Ishikawa (cell line): ENCODE results near the gene DCD.

Source experiments
- CEBPB ChIP-seq: IDR thresholded peaks from 2 replicates; pipeline ENCODE4 v1.6.1; 2012
- CREB1 ChIP-seq: IDR thresholded peaks from 2 replicates; pipeline ENCODE4 v1.6.1; 2012; ENCODE audit warnings: low read depth
- EGR1 ChIP-seq: IDR thresholded peaks from 2 replicates; pipeline ENCODE4 v1.6.1; 2012
- EP300 ChIP-seq: IDR thresholded peaks from 2 replicates; pipeline ENCODE4 v1.6.1; 2012; ENCODE audit warnings: borderline replicate concordance
- FOXM1 ChIP-seq: IDR thresholded peaks from 2 replicates; pipeline ENCODE4 v1.6.1; 2012; ENCODE audit warnings: low read depth, borderline replicate concordance
- MAX ChIP-seq: IDR thresholded peaks from 2 replicates; pipeline ENCODE4 v1.6.1; 2012
- NFIC ChIP-seq: IDR thresholded peaks from 2 replicates; pipeline ENCODE4 v1.6.1; 2012
- RAD21 ChIP-seq: IDR thresholded peaks from 2 replicates; pipeline ENCODE4 v1.6.1; 2012; ENCODE audit warnings: low read depth
- TAF1 ChIP-seq: IDR thresholded peaks from 2 replicates; pipeline ENCODE4 v1.6.1; 2012; ENCODE audit warnings: low read depth, mild to moderate bottlenecking
- TCF12 ChIP-seq: IDR thresholded peaks from 2 replicates; pipeline ENCODE4 v1.6.1; 2012; ENCODE audit warnings: low read depth
- TEAD4 ChIP-seq: IDR thresholded peaks from 2 replicates; pipeline ENCODE4 v1.6.1; 2012
- USF1 ChIP-seq: IDR thresholded peaks from 2 replicates; pipeline ENCODE4 v1.6.1; 2012
- YY1 ChIP-seq: IDR thresholded peaks from 2 replicates; pipeline ENCODE4 v1.6.1; 2012; ENCODE audit warnings: low read depth
- ZBTB7A ChIP-seq: IDR thresholded peaks from 2 replicates; pipeline ENCODE4 v1.6.1; 2012; ENCODE audit warnings: low read depth
- TF ChIP-seq, protein P1 (sequence below): IDR thresholded peaks from 2 replicates; pipeline ENCODE4 v1.6.1; 2012; ENCODE audit warnings: low read depth, mild to moderate bottlenecking

DCD gene

GRCh38 chr12:54604436-54604835 is 43.7 kb downstream of the DCD start:
- TF ChIP-seq NFIC (no peak), EP300 (no peak), TAF1 (no peak), CEBPB (no peak), USF1 (no peak)

DNA sequence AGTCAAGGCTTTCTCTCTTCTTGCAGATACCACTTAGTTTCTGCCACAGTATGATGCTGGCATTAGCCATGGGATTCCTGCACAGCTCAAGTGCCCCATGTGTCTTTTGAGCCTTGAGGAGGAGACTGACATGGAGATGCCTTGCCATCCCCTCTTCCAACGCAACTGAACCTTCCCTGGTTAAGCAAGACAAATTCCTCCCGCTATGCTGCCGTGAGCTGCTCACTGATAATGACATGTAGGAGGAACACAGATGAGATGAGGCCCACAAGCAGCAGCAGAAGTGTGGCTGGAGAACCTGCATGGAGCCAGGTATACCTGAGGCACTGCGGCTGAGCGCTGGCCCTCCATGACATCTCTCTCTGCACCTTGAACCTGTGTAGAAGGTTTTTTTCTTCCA is 44.3 kb downstream of the DCD start:
- TF ChIP-seq CREB1 (no peak), EP300 (no peak), RAD21 (no peak), TAF1 (no peak), FOXM1 (no peak), NFIC (no peak), USF1 (no peak), TEAD4 (no peak), YY1 (no peak), TCF12 (no peak), ZBTB7A (no peak), MAX (no peak), EGR1 (no peak)
- TF ChIP-seq, protein P1, sequence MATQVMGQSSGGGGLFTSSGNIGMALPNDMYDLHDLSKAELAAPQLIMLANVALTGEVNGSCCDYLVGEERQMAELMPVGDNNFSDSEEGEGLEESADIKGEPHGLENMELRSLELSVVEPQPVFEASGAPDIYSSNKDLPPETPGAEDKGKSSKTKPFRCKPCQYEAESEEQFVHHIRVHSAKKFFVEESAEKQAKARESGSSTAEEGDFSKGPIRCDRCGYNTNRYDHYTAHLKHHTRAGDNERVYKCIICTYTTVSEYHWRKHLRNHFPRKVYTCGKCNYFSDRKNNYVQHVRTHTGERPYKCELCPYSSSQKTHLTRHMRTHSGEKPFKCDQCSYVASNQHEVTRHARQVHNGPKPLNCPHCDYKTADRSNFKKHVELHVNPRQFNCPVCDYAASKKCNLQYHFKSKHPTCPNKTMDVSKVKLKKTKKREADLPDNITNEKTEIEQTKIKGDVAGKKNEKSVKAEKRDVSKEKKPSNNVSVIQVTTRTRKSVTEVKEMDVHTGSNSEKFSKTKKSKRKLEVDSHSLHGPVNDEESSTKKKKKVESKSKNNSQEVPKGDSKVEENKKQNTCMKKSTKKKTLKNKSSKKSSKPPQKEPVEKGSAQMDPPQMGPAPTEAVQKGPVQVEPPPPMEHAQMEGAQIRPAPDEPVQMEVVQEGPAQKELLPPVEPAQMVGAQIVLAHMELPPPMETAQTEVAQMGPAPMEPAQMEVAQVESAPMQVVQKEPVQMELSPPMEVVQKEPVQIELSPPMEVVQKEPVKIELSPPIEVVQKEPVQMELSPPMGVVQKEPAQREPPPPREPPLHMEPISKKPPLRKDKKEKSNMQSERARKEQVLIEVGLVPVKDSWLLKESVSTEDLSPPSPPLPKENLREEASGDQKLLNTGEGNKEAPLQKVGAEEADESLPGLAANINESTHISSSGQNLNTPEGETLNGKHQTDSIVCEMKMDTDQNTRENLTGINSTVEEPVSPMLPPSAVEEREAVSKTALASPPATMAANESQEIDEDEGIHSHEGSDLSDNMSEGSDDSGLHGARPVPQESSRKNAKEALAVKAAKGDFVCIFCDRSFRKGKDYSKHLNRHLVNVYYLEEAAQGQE: no peak

- TF ChIP-seq NFIC (no peak), YY1 (no peak), TCF12 (no peak), CEBPB (peak; percentile 45), TAF1 (no peak), EP300 (no peak), CREB1 (no peak), FOXM1 (no peak), EGR1 (no peak), RAD21 (peak; percentile 70), USF1 (no peak), TEAD4 (peak; percentile 34; the same call in 1 of the 2 replicates), MAX (no peak), ZBTB7A (no peak)
- TF ChIP-seq, protein P1: no peak
These were observed 44.9 kb downstream of the DCD start for GRCh38 chr12:54603173-54603814.

DNA sequence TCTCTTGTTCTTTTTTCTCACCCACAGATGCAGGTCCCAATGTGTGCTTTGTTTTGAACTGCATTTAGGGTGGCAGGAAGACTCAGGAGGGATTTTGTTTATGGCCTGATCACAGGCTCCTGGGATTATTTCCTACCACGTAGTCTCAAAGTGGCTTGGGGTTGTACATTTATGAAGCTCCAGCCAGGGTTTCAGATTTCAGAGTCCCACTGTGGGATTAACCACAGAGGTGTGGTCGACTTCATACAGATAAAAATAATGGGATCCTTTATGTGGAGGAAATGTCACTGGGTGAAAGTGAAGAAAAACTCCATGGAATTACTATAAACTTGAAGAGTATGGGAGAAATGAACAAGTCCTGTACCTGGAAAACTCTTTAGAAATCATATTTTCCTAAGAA is 45.5 kb downstream of the DCD start:
- TF ChIP-seq CREB1 (no peak), FOXM1 (no peak), CEBPB (no peak), NFIC (no peak)

GRCh38 chr12:54601841-54602240 is 46.3 kb downstream of the DCD start:
- TF ChIP-seq MAX (no peak), YY1 (no peak), EP300 (no peak), TAF1 (no peak), TEAD4 (no peak), EGR1 (no peak), FOXM1 (no peak), RAD21 (no peak), ZBTB7A (no peak), CEBPB (no peak)
